WTC11 (cell line): ENCODE measurements around the gene CMTR1.

ENCODE experiments used
- ATF1 ChIP-seq: sonication (generic); formaldehyde crosslinking; IDR thresholded peaks from 2 replicates; pipeline ENCODE4 v1.8.1; 2023; ENCODE audit warnings: mild to moderate bottlenecking, moderate library complexity, missing genetic modification reagents
- CDX4 ChIP-seq: fragments of 250-450 bp; sonication (Bioruptor Pico); IDR thresholded peaks from 2 replicates; pipeline ENCODE4 v1.9.0; 2021; ENCODE audit warnings: moderate library complexity, mild to moderate bottlenecking, inconsistent platforms, borderline replicate concordance
- CTCF ChIP-seq: fragments of 200-600 bp; IDR thresholded peaks from 2 replicates; pipeline ENCODE4 v1.8.0; 2022; ENCODE audit warnings: antibody characterized with exemption
- E2F4 ChIP-seq: sonication (generic); formaldehyde crosslinking; IDR thresholded peaks from 2 replicates; pipeline ENCODE4 v1.8.1; 2022; ENCODE audit warnings: low read depth, mild to moderate bottlenecking, moderate library complexity, missing genetic modification reagents, borderline replicate concordance
- TF ChIP-seq, protein P1 (sequence below): sonication (generic); formaldehyde crosslinking; IDR thresholded peaks from 2 replicates; pipeline ENCODE4 v1.8.0; 2023; ENCODE audit warnings: missing genetic modification reagents

- no peak for TF ChIP-seq CTCF
- TF ChIP-seq E2F4 (CRISPR knock-in tag), result no peak
- TF ChIP-seq CDX4 (CRISPR knock-in tag), result no peak
- TF ChIP-seq, protein P1, sequence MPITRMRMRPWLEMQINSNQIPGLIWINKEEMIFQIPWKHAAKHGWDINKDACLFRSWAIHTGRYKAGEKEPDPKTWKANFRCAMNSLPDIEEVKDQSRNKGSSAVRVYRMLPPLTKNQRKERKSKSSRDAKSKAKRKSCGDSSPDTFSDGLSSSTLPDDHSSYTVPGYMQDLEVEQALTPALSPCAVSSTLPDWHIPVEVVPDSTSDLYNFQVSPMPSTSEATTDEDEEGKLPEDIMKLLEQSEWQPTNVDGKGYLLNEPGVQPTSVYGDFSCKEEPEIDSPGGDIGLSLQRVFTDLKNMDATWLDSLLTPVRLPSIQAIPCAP (CRISPR knock-in tag), result no peak
- TF ChIP-seq ATF1 (CRISPR knock-in tag), result no peak
These were observed 23.1 kb downstream of the CMTR1 start for GRCh38 chr6:37456126-37456525.
